Coronary artery (tissue), 2 donors: ENCODE measurements around the gene R3HDM4.
"Not testable (repeated sequence)": the region's sequence is repeated elsewhere in the genome, so short reads cannot be mapped to it uniquely, and the experiment has no call there.

ENCODE experiments used
- DNase-seq: peaks from one replicate; pipeline ENCODE4 v3.0.0-alpha.2; 2017; ENCODE audit warnings: low spot score
- H3K27ac ChIP-seq, 2 donors: fragments of 200-600 bp; sonication (generic); one replicate each; pipeline ENCODE4 v1.5.1; 2016 to 2019
- H3K4me3 ChIP-seq: fragments of 200-600 bp; sonication (generic); 2 replicates; pipeline ENCODE4 v1.5.1; 2016; ENCODE audit warnings: mild to moderate bottlenecking, moderate library complexity
- TF ChIP-seq, protein P1 (sequence below): fragments of 200-600 bp; sonication (generic); IDR thresholded peaks from one replicate; pipeline ENCODE4 v1.5.1; 2019; ENCODE audit warnings: antibody characterized with exemption

Gene R3HDM4

GRCh38 chr19:855142-855541, 57.9 kb downstream of the R3HDM4 start:
- Histone ChIP-seq H3K4me3 (no peak overlapping the region), H3K27ac (no peak overlapping the region)
- no peak for DNase-seq
- TF ChIP-seq, protein P1, sequence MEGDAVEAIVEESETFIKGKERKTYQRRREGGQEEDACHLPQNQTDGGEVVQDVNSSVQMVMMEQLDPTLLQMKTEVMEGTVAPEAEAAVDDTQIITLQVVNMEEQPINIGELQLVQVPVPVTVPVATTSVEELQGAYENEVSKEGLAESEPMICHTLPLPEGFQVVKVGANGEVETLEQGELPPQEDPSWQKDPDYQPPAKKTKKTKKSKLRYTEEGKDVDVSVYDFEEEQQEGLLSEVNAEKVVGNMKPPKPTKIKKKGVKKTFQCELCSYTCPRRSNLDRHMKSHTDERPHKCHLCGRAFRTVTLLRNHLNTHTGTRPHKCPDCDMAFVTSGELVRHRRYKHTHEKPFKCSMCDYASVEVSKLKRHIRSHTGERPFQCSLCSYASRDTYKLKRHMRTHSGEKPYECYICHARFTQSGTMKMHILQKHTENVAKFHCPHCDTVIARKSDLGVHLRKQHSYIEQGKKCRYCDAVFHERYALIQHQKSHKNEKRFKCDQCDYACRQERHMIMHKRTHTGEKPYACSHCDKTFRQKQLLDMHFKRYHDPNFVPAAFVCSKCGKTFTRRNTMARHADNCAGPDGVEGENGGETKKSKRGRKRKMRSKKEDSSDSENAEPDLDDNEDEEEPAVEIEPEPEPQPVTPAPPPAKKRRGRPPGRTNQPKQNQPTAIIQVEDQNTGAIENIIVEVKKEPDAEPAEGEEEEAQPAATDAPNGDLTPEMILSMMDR, result no peak

DNA sequence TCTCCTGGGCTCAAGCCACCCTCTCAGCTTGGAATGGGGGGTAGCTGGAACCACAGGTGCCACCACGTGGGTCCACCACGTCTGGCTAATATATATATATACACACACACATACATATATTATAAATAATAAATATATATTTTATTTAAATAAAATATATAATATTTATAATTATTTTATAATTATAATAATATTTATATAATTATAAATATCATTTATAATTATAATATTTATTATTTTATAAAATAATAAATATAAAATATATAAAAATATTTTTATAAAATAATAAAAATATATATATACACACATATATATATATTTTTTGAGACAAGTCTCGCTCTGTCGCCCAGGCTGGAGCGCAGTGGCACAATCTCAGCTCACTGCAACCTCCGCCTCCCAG, 58.5 kb downstream of the R3HDM4 start:
- no peak overlapping the region for H3K4me3 ChIP-seq
- no peak overlapping the region for H3K27ac ChIP-seq
- DNase-seq, result no peak
- TF ChIP-seq, protein P1, result no peak

DNA sequence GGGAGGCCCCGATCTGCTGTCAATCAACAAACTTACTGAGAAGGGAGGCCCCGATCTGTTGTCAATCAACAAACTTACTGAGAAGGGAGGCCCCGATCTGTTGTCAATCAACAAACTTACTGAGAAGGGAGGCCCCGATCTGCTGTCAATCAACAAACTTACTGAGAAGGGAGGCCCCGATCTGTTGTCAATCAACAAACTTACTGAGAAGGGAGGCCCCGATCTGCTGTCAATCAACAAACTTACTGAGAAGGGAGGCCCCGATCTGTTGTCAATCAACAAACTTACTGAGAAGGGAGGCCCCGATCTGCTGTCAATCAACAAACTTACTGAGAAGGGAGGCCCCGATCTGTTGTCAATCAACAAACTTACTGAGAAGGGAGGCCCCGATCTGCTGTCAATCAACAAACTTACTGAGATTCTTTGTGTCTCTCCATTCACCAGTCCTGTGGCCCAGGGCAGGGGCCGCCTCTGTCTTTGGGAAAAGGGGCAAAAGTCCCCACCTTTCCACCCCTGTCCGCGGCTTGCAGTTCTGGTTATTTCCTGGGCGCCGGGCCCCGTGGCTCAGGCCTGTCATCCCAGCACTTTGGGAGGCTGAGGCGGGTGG, 59.3 kb downstream of the R3HDM4 start:
- H3K27ac ChIP-seq, H3K4me3 ChIP-seq, DNase-seq: not testable (repeated sequence)

GRCh38 chr19:853014-853585, 59.9 kb downstream of the R3HDM4 start:
- TF ChIP-seq, protein P1, result no peak
- no peak overlapping the region for H3K27ac ChIP-seq
- DNase-seq, result no peak
- H3K4me3 ChIP-seq, result no peak overlapping the region

DNA sequence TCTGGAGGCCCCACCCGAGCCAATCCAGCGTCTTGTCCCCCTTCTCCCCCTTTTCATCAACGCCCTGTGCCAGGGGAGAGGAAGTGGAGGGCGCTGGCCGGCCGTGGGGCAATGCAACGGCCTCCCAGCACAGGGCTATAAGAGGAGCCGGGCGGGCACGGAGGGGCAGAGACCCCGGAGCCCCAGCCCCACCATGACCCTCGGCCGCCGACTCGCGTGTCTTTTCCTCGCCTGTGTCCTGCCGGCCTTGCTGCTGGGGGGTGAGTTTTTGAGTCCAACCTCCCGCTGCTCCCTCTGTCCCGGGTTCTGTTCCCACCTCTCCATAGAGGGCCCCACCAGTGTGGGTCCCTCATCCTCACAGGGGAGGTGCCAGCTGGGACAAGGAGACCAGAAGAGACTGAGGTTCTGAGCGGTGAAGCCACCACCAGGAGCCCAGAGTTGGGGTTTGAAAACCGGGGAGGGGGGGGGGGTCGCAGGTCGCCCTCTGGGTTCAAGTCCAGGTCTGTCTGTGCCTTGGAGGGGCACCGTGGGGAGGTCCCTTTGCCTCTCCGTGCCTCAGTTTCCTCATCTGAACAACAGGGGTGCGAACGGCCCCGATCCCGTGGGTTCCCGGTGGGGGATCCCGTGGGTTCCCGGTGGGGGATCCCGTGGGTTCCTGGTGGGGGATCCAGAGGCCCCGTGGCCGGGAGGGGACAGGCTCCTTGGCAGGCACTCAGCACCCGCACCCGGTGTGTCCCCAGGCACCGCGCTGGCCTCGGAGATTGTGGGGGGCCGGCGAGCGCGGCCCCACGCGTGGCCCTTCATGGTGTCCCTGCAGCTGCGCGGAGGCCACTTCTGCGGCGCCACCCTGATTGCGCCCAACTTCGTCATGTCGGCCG, 60.6 kb downstream of the R3HDM4 start, which contains the start of gene ELANE:
Gene ELANE, plus strand, starts transcription at position 168 of the 878 bp plus-strand sequence. Its CDS starts 26 bp downstream, at position 194.
- Histone ChIP-seq H3K4me3 (no peak within 1 kb of the TSS), H3K27ac (peak within 1 kb of the TSS in 1 of 2 donors; percentile 84)
- no peak for DNase-seq
- TF ChIP-seq, protein P1, result no peak

DNA sequence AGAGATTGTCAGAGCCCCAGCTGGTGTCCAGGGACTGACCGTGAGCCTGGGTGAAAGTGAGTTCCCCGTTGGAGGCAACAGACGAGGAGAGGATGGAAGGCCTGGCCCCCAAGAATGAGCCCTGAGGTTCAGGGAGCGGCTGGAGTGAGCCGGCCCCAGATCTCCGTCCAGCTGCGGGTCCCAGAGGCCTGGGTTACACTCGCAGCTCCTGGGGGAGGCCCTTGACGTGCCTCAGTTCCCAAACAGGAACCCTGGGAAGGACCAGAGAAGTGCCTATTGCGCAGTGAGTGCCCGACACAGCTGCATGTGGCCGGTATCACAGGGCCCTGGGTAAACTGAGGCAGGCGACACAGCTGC, 62.1 kb downstream of the R3HDM4 start:
- no peak for DNase-seq
- peak overlapping the region; percentile 56 for H3K4me3 ChIP-seq
- TF ChIP-seq, protein P1, result no peak
- peak overlapping the region; percentile 62 to 84 for H3K27ac ChIP-seq

- TF ChIP-seq, protein P1, result no peak
- peak overlapping the region; percentile 62 to 84 for H3K27ac ChIP-seq
- DNase-seq, result peak; percentile 94
- peak overlapping the region; percentile 56 for H3K4me3 ChIP-seq
These were observed 62.6 kb downstream of the R3HDM4 start for GRCh38 chr19:850221-850978.

DNA sequence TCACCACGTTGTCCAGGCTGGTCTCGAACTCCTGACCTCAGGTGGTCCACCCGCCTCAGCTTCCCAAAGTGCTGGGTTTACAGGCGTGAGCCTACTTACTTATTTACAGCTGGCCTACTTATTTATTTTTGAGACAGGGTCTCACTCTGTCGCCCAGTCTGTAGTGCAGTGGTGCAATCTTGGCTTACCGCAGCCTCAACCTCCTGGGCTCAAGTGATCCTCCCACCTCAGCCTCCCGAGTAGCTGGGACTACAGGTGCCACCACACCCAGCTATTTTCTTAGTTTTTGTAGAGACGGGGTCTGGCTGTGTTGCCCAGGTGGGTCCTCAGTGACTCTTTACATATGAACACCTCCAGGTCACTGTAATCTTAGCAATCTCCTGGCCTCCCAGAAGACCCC, 63.8 kb downstream of the R3HDM4 start:
- H3K4me3 ChIP-seq, H3K27ac ChIP-seq, DNase-seq: not testable (repeated sequence)
